ENCODE data around the gene ADISSP. TPM values are rescaled to one million over a fixed set of nuclear protein-coding genes. Genes with fewer than 3 reads are reported as not detected.

The ADISSP gene
- polyA plus RNA-seq, 2 donors: 18.0 to 33.2 TPM

- Histone ChIP-seq H3K4me1 (ENCODE audit: control insufficient read depth in 2 of 2, insufficient read depth in 2 of 2, low read length in 1 of 2) (peaks cover 0 to 3% of the 10 kb centered on the region in 2 donors), H3K4me3 (ENCODE audit: low read depth in 1 of 2, low read length in 2 of 2) (no peak overlapping the region), H3K9me3 (ENCODE audit: control insufficient read depth in 2 of 2, insufficient read depth in 1 of 2, low read depth in 1 of 2, low read length in 1 of 2) (no peaks in the 10 kb centered on the region), H3K27me3 (ENCODE audit: control insufficient read depth in 1 of 2, insufficient read depth in 2 of 2, low read length in 2 of 2) (no peaks in the 10 kb centered on the region), H3K36me3 (ENCODE audit: control insufficient read depth in 2 of 2, insufficient read depth in 2 of 2, low read length in 1 of 2) (peaks cover 0 to 13% of the 10 kb centered on the region in 2 donors), H3K27ac (ENCODE audit: low read depth in 2 of 2, low read length in 1 of 2) (no peak overlapping the region)
- WGBS, 2 donors: 88 to 92% methylated on average over 11 of the region's 11 CpGs
Observed at GRCh38 chr20:3759884-3760283, 7.7 kb downstream of the ADISSP start.

- Histone ChIP-seq H3K27ac (ENCODE audit: low read depth in 2 of 2, low read length in 1 of 2) (no peak overlapping the region), H3K36me3 (ENCODE audit: control insufficient read depth in 2 of 2, insufficient read depth in 2 of 2, low read length in 1 of 2) (peaks cover 0 to 13% of the 10 kb centered on the region in 2 donors), H3K27me3 (ENCODE audit: control insufficient read depth in 1 of 2, insufficient read depth in 2 of 2, low read length in 2 of 2) (no peaks in the 10 kb centered on the region), H3K4me3 (ENCODE audit: low read depth in 1 of 2, low read length in 2 of 2) (no peak overlapping the region), H3K9me3 (ENCODE audit: control insufficient read depth in 2 of 2, insufficient read depth in 1 of 2, low read depth in 1 of 2, low read length in 1 of 2) (no peaks in the 10 kb centered on the region), H3K4me1 (ENCODE audit: control insufficient read depth in 2 of 2, insufficient read depth in 2 of 2, low read length in 1 of 2) (peaks cover 0 to 3% of the 10 kb centered on the region in 2 donors)
- WGBS, 2 donors: 77 to 87% methylated on average over 11 of the region's 11 CpGs
Observed at GRCh38 chr20:3759316-3759823, 8.2 kb downstream of the ADISSP start.

DNA sequence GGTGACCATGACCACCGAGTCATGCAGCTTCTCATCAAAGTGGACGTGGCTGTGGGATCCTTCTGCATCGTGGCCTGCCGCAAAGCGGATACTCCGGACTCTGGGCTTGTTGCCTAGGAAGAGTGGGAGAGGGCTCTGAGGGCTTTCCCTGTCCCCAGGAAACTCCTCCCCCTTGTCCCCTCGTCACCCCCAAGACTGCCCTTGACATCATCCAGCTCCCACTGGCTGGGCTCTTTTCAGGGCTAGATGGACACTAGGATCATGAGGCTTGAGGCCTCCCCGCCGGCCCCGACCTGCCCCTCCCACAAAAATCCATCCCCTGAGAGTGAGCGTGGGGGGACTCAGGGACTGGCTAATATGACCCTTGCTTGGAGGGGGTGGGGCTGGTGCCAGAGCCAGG is 9.0 kb downstream of the ADISSP start:
- Histone ChIP-seq H3K36me3 (ENCODE audit: control insufficient read depth in 2 of 2, insufficient read depth in 2 of 2, low read length in 1 of 2) (peaks cover 0 to 13% of the 10 kb centered on the region in 2 donors), H3K4me3 (ENCODE audit: low read depth in 1 of 2, low read length in 2 of 2) (no peak overlapping the region), H3K9me3 (ENCODE audit: control insufficient read depth in 2 of 2, insufficient read depth in 1 of 2, low read depth in 1 of 2, low read length in 1 of 2) (no peaks in the 10 kb centered on the region), H3K27me3 (ENCODE audit: control insufficient read depth in 1 of 2, insufficient read depth in 2 of 2, low read length in 2 of 2) (no peaks in the 10 kb centered on the region), H3K4me1 (ENCODE audit: control insufficient read depth in 2 of 2, insufficient read depth in 2 of 2, low read length in 1 of 2) (peaks cover 0 to 3% of the 10 kb centered on the region in 2 donors), H3K27ac (ENCODE audit: low read depth in 2 of 2, low read length in 1 of 2) (no peak overlapping the region)
- 89 to 92% methylated on average over 11 of the region's 11 CpGs for WGBS, 2 donors

DNA sequence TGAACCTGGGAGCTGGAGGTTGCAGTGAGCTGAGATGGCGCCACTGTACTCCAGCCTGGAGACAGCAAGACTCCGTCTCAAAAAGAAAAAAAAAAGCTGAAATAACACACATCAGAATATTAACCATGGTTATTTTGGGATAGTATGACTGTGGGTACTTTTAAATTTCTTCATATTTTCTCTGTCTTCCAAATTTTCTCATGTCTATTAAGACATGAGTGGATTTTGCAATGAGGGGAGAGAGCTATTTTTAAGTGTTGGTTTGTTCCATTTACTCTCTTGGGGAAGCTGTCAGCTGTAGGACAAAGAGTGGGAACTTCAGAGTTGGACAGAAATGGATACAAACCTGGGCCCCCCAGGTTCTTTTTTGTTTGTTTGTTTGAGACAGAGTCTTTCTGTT is 10.3 kb downstream of the ADISSP start:
- peaks cover 0 to 13% of the 10 kb centered on the region in 2 donors for H3K36me3 ChIP-seq (ENCODE audit: control insufficient read depth in 2 of 2, insufficient read depth in 2 of 2, low read length in 1 of 2)
- no peaks in the 10 kb centered on the region for H3K27me3 ChIP-seq (ENCODE audit: control insufficient read depth in 1 of 2, insufficient read depth in 2 of 2, low read length in 2 of 2)
- H3K4me3 ChIP-seq (ENCODE audit: low read depth in 1 of 2, low read length in 2 of 2): no peak overlapping the region
- H3K4me1 ChIP-seq (ENCODE audit: control insufficient read depth in 2 of 2, insufficient read depth in 2 of 2, low read length in 1 of 2): peaks cover 0 to 8% of the 10 kb centered on the region in 2 donors
- no peak overlapping the region for H3K27ac ChIP-seq (ENCODE audit: low read depth in 2 of 2, low read length in 1 of 2)
- 91 to 100% methylated on average over 2 of the region's 2 CpGs for WGBS, 2 donors
- no peaks in the 10 kb centered on the region for H3K9me3 ChIP-seq (ENCODE audit: control insufficient read depth in 2 of 2, insufficient read depth in 1 of 2, low read depth in 1 of 2, low read length in 1 of 2)

GRCh38 chr20:3755814-3756480 is 11.6 kb downstream of the ADISSP start:
- Histone ChIP-seq H3K27ac (ENCODE audit: low read depth in 2 of 2, low read length in 1 of 2) (no peak overlapping the region), H3K36me3 (ENCODE audit: control insufficient read depth in 2 of 2, insufficient read depth in 2 of 2, low read length in 1 of 2) (peaks cover 0 to 10% of the 10 kb centered on the region in 2 donors), H3K9me3 (ENCODE audit: control insufficient read depth in 2 of 2, insufficient read depth in 1 of 2, low read depth in 1 of 2, low read length in 1 of 2) (no peaks in the 10 kb centered on the region), H3K4me3 (ENCODE audit: low read depth in 1 of 2, low read length in 2 of 2) (no peak overlapping the region), H3K27me3 (ENCODE audit: control insufficient read depth in 1 of 2, insufficient read depth in 2 of 2, low read length in 2 of 2) (no peaks in the 10 kb centered on the region), H3K4me1 (ENCODE audit: control insufficient read depth in 2 of 2, insufficient read depth in 2 of 2, low read length in 1 of 2) (peaks cover 0 to 14% of the 10 kb centered on the region in 2 donors)
- 83 to 89% methylated on average over 5 of the region's 5 CpGs for WGBS, 2 donors

GRCh38 chr20:3755269-3755668 is 12.3 kb downstream of the ADISSP start:
- no peaks in the 10 kb centered on the region for H3K9me3 ChIP-seq (ENCODE audit: control insufficient read depth in 2 of 2, insufficient read depth in 1 of 2, low read depth in 1 of 2, low read length in 1 of 2)
- no peak overlapping the region for H3K27ac ChIP-seq (ENCODE audit: low read depth in 2 of 2, low read length in 1 of 2)
- H3K4me3 ChIP-seq (ENCODE audit: low read depth in 1 of 2, low read length in 2 of 2): no peak overlapping the region
- peaks cover 0 to 10% of the 10 kb centered on the region in 2 donors for H3K36me3 ChIP-seq (ENCODE audit: control insufficient read depth in 2 of 2, insufficient read depth in 2 of 2, low read length in 1 of 2)
- WGBS, 2 donors: 89 to 91% methylated on average over 7 of the region's 7 CpGs
- H3K4me1 ChIP-seq (ENCODE audit: control insufficient read depth in 2 of 2, insufficient read depth in 2 of 2, low read length in 1 of 2): peaks cover 1 to 17% of the 10 kb centered on the region in 2 donors
- peaks cover 0 to 3% of the 10 kb centered on the region in 2 donors for H3K27me3 ChIP-seq (ENCODE audit: control insufficient read depth in 1 of 2, insufficient read depth in 2 of 2, low read length in 2 of 2)

DNA sequence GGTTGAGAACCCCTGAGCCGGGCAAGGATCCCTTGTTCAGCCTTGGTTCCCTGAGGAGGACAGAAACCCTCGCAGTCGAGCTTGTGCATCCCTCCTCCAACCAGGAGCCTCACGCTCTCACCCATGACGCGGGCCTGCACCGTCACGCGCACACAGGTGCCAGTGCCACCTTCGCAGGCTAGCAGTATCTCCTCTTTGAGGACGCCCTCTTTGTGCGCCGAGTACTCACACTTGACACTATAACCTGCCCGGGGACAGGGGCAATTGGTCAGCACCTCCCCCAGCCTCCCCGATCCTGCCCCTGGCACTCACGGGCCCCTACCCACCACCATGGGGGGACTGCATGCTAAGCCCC is 13.3 kb downstream of the ADISSP start:
- H3K36me3 ChIP-seq (ENCODE audit: control insufficient read depth in 2 of 2, insufficient read depth in 2 of 2, low read length in 1 of 2): peaks cover 0 to 6% of the 10 kb centered on the region in 2 donors
- peaks cover 0 to 3% of the 10 kb centered on the region in 2 donors for H3K27me3 ChIP-seq (ENCODE audit: control insufficient read depth in 1 of 2, insufficient read depth in 2 of 2, low read length in 2 of 2)
- H3K4me1 ChIP-seq (ENCODE audit: control insufficient read depth in 2 of 2, insufficient read depth in 2 of 2, low read length in 1 of 2): peaks cover 4 to 24% of the 10 kb centered on the region in 2 donors
- no peak overlapping the region for H3K27ac ChIP-seq (ENCODE audit: low read depth in 2 of 2, low read length in 1 of 2)
- 92 to 93% methylated on average over 16 of the region's 16 CpGs for WGBS, 2 donors
- no peaks in the 10 kb centered on the region for H3K9me3 ChIP-seq (ENCODE audit: control insufficient read depth in 2 of 2, insufficient read depth in 1 of 2, low read depth in 1 of 2, low read length in 1 of 2)
- H3K4me3 ChIP-seq (ENCODE audit: low read depth in 1 of 2, low read length in 2 of 2): no peak overlapping the region

DNA sequence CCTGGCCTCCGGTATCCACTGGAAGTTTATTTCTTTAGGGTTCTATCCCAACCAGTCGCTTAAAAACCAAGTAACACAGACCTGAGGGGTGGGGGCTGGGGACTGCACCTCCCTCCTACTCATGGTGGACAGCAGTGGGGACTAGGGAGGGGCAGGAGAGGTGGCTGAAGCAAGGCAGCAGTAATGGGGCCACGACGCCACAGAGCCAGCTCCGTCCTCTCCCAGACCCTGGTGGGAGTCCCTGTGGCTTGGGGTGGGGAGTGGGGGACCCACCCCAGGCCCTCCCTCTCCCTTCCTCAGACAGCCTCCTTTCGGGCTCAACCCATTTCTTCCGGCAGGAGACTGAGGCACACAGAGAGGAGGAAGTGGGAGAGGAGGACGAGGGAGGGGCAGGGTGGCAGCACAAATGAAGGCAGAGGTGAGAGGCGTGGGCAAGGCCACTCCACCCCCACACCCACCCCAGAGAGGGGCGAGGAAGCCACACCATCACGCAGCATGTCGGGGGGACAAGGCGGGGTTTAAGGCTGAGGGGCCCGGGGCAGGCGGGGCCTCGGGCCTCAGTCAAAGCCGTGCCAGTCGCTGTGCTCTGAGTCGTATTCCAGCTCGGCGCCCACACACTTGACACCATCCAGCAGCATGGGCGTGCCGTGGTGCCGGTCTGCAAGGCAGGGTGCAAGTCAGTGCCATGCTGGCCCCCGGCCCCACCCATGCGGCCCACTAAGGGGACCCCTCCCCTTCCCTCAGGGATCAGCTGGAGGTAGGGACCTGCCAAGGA is 13.9 kb downstream of the ADISSP start:
- 72 to 80% methylated on average over 24 to 26 of the region's 26 CpGs for WGBS, 2 donors
- Histone ChIP-seq H3K27me3 (ENCODE audit: control insufficient read depth in 1 of 2, insufficient read depth in 2 of 2, low read length in 2 of 2) (peaks cover 0 to 3% of the 10 kb centered on the region in 2 donors), H3K27ac (ENCODE audit: low read depth in 2 of 2, low read length in 1 of 2) (no peak overlapping the region), H3K9me3 (ENCODE audit: control insufficient read depth in 2 of 2, insufficient read depth in 1 of 2, low read depth in 1 of 2, low read length in 1 of 2) (no peaks in the 10 kb centered on the region), H3K4me1 (ENCODE audit: control insufficient read depth in 2 of 2, insufficient read depth in 2 of 2, low read length in 1 of 2) (peaks cover 4 to 24% of the 10 kb centered on the region in 2 donors), H3K4me3 (ENCODE audit: low read depth in 1 of 2, low read length in 2 of 2) (no peak overlapping the region), H3K36me3 (ENCODE audit: control insufficient read depth in 2 of 2, insufficient read depth in 2 of 2, low read length in 1 of 2) (peaks cover 0 to 6% of the 10 kb centered on the region in 2 donors)

DNA sequence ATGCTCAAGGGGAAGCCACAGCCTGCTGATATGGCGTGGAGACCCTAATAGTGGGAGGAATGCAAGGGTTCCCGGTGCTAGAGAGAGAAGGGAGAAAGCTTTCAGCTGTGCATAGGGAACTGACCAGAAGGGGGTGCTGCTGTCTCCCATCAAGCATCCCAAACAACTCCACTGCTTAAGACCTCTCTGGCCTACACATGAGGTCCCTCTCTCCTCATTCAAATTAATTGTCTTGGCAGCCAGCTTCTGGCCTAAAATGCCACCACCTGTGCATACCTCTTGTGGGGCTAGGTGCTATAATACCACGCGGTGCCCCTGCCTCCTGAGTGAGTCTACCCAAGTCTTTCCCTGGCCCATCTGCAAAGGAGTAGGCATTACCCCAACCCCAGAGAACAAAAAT is 14.5 kb downstream of the ADISSP start:
- 43 to 51% methylated on average over 4 of the region's 4 CpGs for WGBS, 2 donors
- Histone ChIP-seq H3K9me3 (ENCODE audit: control insufficient read depth in 2 of 2, insufficient read depth in 1 of 2, low read depth in 1 of 2, low read length in 1 of 2) (no peaks in the 10 kb centered on the region), H3K4me1 (ENCODE audit: control insufficient read depth in 2 of 2, insufficient read depth in 2 of 2, low read length in 1 of 2) (peaks cover 4 to 21% of the 10 kb centered on the region in 2 donors), H3K27me3 (ENCODE audit: control insufficient read depth in 1 of 2, insufficient read depth in 2 of 2, low read length in 2 of 2) (peaks cover 0 to 3% of the 10 kb centered on the region in 2 donors), H3K36me3 (ENCODE audit: control insufficient read depth in 2 of 2, insufficient read depth in 2 of 2, low read length in 1 of 2) (peaks cover 0 to 4% of the 10 kb centered on the region in 2 donors), H3K27ac (ENCODE audit: low read depth in 2 of 2, low read length in 1 of 2) (no peak overlapping the region), H3K4me3 (ENCODE audit: low read depth in 1 of 2, low read length in 2 of 2) (no peak overlapping the region)

All from esophagus (tissue), 2 donors.